CD4-positive, alpha-beta T cell treated with Interleukin-15 for 4 hours (primary cell): Measurements from ENCODE around the gene TAS2R30.
"Not testable (repeated sequence)": the region's sequence is repeated elsewhere in the genome, so short reads cannot be mapped to it uniquely, and the experiment has no call there.

Source experiments
- DNase-seq: peaks from one replicate; pipeline ENCODE4 v3.0.0-alpha.2; 2020; ENCODE audit warnings: low spot score

The TAS2R30 gene

GRCh38 chr12:11130382-11130781, 4.1 kb downstream of the TAS2R30 start:
- no peak for DNase-seq

- DNase-seq, result not testable (repeated sequence)
Observed at GRCh38 chr12:11114130-11114529, 20.3 kb downstream of the TAS2R30 start.

GRCh38 chr12:11111213-11111612, 23.2 kb downstream of the TAS2R30 start:
- DNase-seq, result not testable (repeated sequence)

- DNase-seq, result no peak
Observed at GRCh38 chr12:11108862-11109261, 25.6 kb downstream of the TAS2R30 start.

GRCh38 chr12:11107719-11108118, 26.7 kb downstream of the TAS2R30 start:
- no peak for DNase-seq

GRCh38 chr12:11106288-11106687, 28.2 kb downstream of the TAS2R30 start:
- no peak for DNase-seq

- no peak for DNase-seq
Observed at GRCh38 chr12:11105546-11105945, 28.9 kb downstream of the TAS2R30 start.

GRCh38 chr12:11094910-11095309, 39.5 kb downstream of the TAS2R30 start:
- not testable (repeated sequence) for DNase-seq

- no peak for DNase-seq
Observed at GRCh38 chr12:11092128-11092527, 42.3 kb downstream of the TAS2R30 start, which contains the start of gene TAS2R43. TAS2R43 (minus strand) TSS chr12:11092313; CDS start chr12:11092229, 84 bp downstream.

GRCh38 chr12:11089246-11089645, 45.2 kb downstream of the TAS2R30 start:
- no peak for DNase-seq

- DNase-seq, result no peak
Observed at GRCh38 chr12:11085419-11085818, 49.0 kb downstream of the TAS2R30 start.
